OCI-LY7 (cell line): ENCODE measurements around the gene OGG1. TPM values are rescaled to one million over a fixed set of nuclear protein-coding genes. Genes with fewer than 3 reads are reported as not detected.

ENCODE experiments used
- BruUV-seq: library from RNA; stranded (reverse); fragments of 400-500 nt; replicated peaks from 2 replicates; lab custom pipeline; 2021; lab: Mats Ljungman, UMichigan
- CTCF ChIA-PET: fragments of 300-600 bp; sonication (Branson Sonifier 250); formaldehyde crosslinking; loops from one replicate; lab custom pipeline; 2022; ENCODE audit warnings: antibody characterized with exemption; ENCODE audit not compliant: unreplicated experiment; lab: Charles Lee
- POLR2A ChIA-PET: fragments of 300-600 bp; sonication (Branson Sonifier 250); formaldehyde crosslinking; loops from one replicate; lab custom pipeline; 2022; ENCODE audit warnings: antibody characterized with exemption; lab: Charles Lee
- DNase-seq: peaks from one replicate; pipeline ENCODE4 v3.0.0-alpha.2; 2015; ENCODE audit warnings: low spot score
- H2AFZ ChIP-seq: fragments of 200-600 bp; sonication (generic), shearing (Covaris generic); 2 replicates; pipeline ENCODE4 v1.6.1; 2014; ENCODE audit warnings: mild to moderate bottlenecking, antibody characterized with exemption, low read length, moderate library complexity
- H3K27ac ChIP-seq: fragments of 200-600 bp; sonication (generic); 2 replicates; pipeline ENCODE4 v1.5.1; 2014; ENCODE audit warnings: mixed run types, low read depth, mild to moderate bottlenecking, moderate library complexity, low read length, inconsistent platforms; ENCODE audit not compliant: poor library complexity, severe bottlenecking
- H3K36me3 ChIP-seq: fragments of 200-600 bp; sonication (generic); 2 replicates; pipeline ENCODE4 v1.6.1; 2014; ENCODE audit warnings: mild to moderate bottlenecking, antibody characterized with exemption, low read length, moderate library complexity, mixed read lengths; ENCODE audit not compliant: insufficient read depth
- H3K4me1 ChIP-seq: fragments of 200-600 bp; sonication (generic); 2 replicates; pipeline ENCODE4 v1.5.1; 2014; ENCODE audit warnings: mild to moderate bottlenecking, low read length; ENCODE audit not compliant: insufficient read depth, poor library complexity, severe bottlenecking
- H3K4me2 ChIP-seq: fragments of 200-600 bp; sonication (generic); 2 replicates; pipeline ENCODE4 v1.6.1; 2014; ENCODE audit warnings: mild to moderate bottlenecking, low read length
- H3K4me3 ChIP-seq: fragments of 200-600 bp; sonication (generic); 2 replicates; pipeline ENCODE4 v1.5.1; 2014; ENCODE audit warnings: mild to moderate bottlenecking, low read depth, low read length; ENCODE audit not compliant: poor library complexity, severe bottlenecking
- H3K79me2 ChIP-seq: fragments of 200-600 bp; sonication (generic); 2 replicates; pipeline ENCODE4 v1.6.1; 2016; ENCODE audit warnings: low read depth, mild to moderate bottlenecking, low read length, moderate library complexity, mixed read lengths; ENCODE audit not compliant: insufficient read depth
- H3K9me2 ChIP-seq: fragments of 200-600 bp; sonication (generic); 2 replicates; pipeline ENCODE4 v1.6.1; 2016; ENCODE audit warnings: mild to moderate bottlenecking, low read length, mixed read lengths; ENCODE audit not compliant: insufficient read depth
- H3K9me3 ChIP-seq: fragments of 200-600 bp; sonication (generic); 2 replicates; pipeline ENCODE4 v1.6.1; 2014; ENCODE audit warnings: mild to moderate bottlenecking, mixed run types, low read length, mixed read lengths
- H4K20me1 ChIP-seq: fragments of 200-600 bp; sonication (generic); 2 replicates; pipeline ENCODE4 v1.6.1; 2014; ENCODE audit warnings: mild to moderate bottlenecking, antibody characterized with exemption, low read length, moderate library complexity, mixed read lengths; ENCODE audit not compliant: insufficient read depth
- EZH2phosphoT487 ChIP-seq: fragments of 200-600 bp; sonication (generic); IDR thresholded peaks from 2 replicates; pipeline ENCODE4 v1.6.1; 2018; ENCODE audit warnings: low read depth, borderline replicate concordance, mild to moderate bottlenecking, mixed run types, antibody characterized with exemption, low read length, moderate library complexity, mixed read lengths
- intact Hi-C: fragments of 100-400 bp; cut with micrococcal nuclease; formaldehyde crosslinking; loops from one replicate; pipeline ENCODE4 v1.10.0; 2022; ENCODE audit not compliant: unreplicated experiment
- total RNA-seq, 2 experiments: library from RNA; depleted of rRNA in 1 of 2; stranded (reverse); fragments of >200 nt in 1 of 2; shearing (Covaris generic) in 1 of 2; gene quantifications; 2 replicates each; pipeline ENCODE4 v1.2.3, GENCODE V29; 2014 to 2022
- TF ChIP-seq, protein P1 (sequence below): fragments of 200-600 bp; sonication (generic); conservative IDR thresholded peaks from 2 replicates; pipeline ENCODE4 v1.5.1; 2014; ENCODE audit warnings: mild to moderate bottlenecking, antibody characterized with exemption, low read length, moderate library complexity, mixed read lengths

OGG1 gene
- total RNA-seq, 2 experiments from 2014 or later = 119 to 121 TPM

DNA sequence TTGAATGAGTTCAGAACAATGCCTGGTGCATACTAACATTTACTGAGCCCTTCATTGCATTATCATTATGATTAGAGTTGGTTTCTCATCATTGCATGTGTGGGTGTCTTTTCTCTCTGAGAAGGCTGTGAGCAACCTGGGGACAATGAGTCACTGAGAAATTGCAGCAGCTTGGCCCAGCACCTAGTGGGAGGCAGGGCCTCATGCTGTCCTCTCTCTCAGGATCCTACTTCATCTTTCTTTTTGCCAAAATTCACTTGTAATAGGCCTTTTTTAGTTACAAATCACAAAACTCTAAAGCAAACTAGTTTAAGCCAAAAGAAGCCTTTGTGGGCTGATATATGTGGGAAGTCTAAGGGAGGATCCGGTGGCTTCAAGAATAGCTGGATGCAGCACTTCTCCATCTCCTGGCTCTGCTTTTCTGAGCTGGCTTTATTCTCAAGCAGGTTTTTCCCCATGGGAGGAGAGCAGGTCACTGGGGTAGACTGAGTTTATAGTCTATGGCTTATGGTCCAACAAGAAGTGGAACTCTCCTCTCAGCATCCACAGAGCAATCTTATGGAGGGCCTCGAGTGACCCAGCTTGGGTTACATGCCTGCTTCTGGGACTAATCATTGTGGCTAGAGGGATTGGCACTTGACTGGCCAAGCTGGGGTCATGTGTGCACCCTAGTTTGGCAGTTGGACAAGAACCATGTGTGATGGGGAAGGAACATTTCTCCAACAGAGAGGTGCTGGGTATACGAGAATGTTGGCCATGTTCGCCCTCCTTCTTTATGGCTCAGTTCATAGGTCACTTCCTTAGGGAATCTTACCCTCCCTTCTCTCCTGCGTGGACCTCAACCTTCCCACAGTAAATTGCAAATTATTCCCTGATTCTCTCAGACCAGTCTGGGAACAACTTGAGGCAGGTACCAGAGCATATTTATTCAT lies 28.7 kb downstream of the OGG1 start:
- H3K27ac ChIP-seq = peak overlapping the region; percentile 84
- H3K4me1 ChIP-seq = peaks cover 52% of the 10 kb centered on the region
- ChIA-PET POLR2A (interaction anchor here (0.6 kb wide), 1 partner anchor 112 kb away, joined by 4 read pairs; no protein-coding TSS in a partner anchor), CTCF (no interaction called here)
- H2AFZ ChIP-seq = no peak overlapping the region
- H3K9me3 ChIP-seq = no peaks in the 10 kb centered on the region
- H3K36me3 ChIP-seq = peaks cover 28% of the 10 kb centered on the region
- no peaks in the 10 kb centered on the region for H3K9me2 ChIP-seq
- no peak overlapping the region for H3K4me3 ChIP-seq
- BruUV-seq = no TSS peak
- no peaks in the 10 kb centered on the region for H4K20me1 ChIP-seq
- H3K4me2 ChIP-seq = peak overlapping the region; percentile 57
- intact Hi-C loops = no loop called here
- no peak for DNase-seq
- H3K79me2 ChIP-seq = no peaks in the 10 kb centered on the region
- TF ChIP-seq, protein P1, sequence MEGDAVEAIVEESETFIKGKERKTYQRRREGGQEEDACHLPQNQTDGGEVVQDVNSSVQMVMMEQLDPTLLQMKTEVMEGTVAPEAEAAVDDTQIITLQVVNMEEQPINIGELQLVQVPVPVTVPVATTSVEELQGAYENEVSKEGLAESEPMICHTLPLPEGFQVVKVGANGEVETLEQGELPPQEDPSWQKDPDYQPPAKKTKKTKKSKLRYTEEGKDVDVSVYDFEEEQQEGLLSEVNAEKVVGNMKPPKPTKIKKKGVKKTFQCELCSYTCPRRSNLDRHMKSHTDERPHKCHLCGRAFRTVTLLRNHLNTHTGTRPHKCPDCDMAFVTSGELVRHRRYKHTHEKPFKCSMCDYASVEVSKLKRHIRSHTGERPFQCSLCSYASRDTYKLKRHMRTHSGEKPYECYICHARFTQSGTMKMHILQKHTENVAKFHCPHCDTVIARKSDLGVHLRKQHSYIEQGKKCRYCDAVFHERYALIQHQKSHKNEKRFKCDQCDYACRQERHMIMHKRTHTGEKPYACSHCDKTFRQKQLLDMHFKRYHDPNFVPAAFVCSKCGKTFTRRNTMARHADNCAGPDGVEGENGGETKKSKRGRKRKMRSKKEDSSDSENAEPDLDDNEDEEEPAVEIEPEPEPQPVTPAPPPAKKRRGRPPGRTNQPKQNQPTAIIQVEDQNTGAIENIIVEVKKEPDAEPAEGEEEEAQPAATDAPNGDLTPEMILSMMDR = no peak
- no peak for TF ChIP-seq EZH2phosphoT487

DNA sequence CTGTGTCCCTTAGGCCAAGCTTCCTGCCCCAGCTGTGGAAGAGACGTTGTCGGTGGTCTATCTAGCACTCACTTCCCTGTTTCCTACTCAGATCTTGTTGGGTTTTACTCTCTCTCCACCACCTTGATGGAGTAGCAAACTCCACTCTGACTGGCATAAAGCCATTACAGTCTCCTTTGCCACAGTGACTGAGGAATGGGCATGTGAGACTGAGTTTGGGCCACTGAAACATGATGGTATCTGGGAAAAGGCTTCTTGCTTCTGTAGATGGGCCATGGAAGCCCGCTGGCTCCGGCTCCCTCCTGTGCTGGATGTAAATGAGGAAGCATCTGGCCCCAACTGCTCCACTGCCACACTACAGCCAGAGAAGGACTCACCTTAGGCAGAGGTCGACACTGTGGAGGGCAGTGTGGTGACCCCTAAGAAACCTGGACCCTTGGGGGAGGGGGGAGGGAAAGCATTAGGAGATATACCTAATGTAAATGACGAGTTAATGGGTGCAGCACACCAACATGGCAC lies 29.4 kb downstream of the OGG1 start:
- Histone ChIP-seq H4K20me1 (no peaks in the 10 kb centered on the region), H3K4me2 (peak overlapping the region; percentile 57), H3K9me3 (no peaks in the 10 kb centered on the region), H3K27ac (peak overlapping the region; percentile 84), H3K4me1 (peaks cover 52% of the 10 kb centered on the region), H3K79me2 (no peaks in the 10 kb centered on the region), H2AFZ (no peak overlapping the region), H3K36me3 (peaks cover 33% of the 10 kb centered on the region), H3K9me2 (no peaks in the 10 kb centered on the region), H3K4me3 (peak overlapping the region; percentile 33)
- intact Hi-C loops = no loop called here
- CTCF ChIA-PET = no interaction called here
- no TSS peak for BruUV-seq
- no peak for DNase-seq
- TF ChIP-seq EZH2phosphoT487 = no peak
- TF ChIP-seq, protein P1 = no peak
- POLR2A ChIA-PET = no interaction called here
